Right atrium auricular region (tissue), 2 donors: ENCODE data around the gene SUSD4. TPM values are rescaled to one million over a fixed set of nuclear protein-coding genes. Genes with fewer than 3 reads are reported as not detected.

Experiments
- DNase-seq: peaks from one replicate; pipeline ENCODE4 v3.0.0-alpha.2; 2019; ENCODE audit warnings: low spot score
- H3K27ac ChIP-seq, 2 donors: fragments of 200-600 bp; sonication (generic); 1 replicate in 1 of 2; 2 replicates in 1 of 2; pipeline ENCODE4 v1.5.1; 2016 to 2019
- H3K27me3 ChIP-seq, 2 donors: fragments of 200-600 bp; sonication (generic); one replicate each; pipeline versions ENCODE4 v1.5.1 to v1.6.0; 2017 to 2019
- H3K36me3 ChIP-seq: fragments of 200-600 bp; sonication (generic); one replicate; pipeline ENCODE4 v1.5.1; 2016
- H3K4me1 ChIP-seq, 2 donors: fragments of 200-600 bp; sonication (generic); one replicate each; pipeline versions ENCODE4 v1.5.1 to v1.6.0; 2017 to 2019
- H3K4me3 ChIP-seq, 2 donors: fragments of 200-600 bp; sonication (generic); 1 replicate in 1 of 2; 2 replicates in 1 of 2; pipeline ENCODE4 v1.5.1; 2017 to 2019; ENCODE audit warnings: mild to moderate bottlenecking in 1 of 2, moderate library complexity in 1 of 2
- H3K9me3 ChIP-seq, 2 donors: fragments of 200-600 bp; sonication (generic); one replicate each; pipeline ENCODE4 v1.5.1; 2019
- total RNA-seq, 2 donors: library from RNA; depleted of rRNA; stranded (reverse); fragments of >200 nt; gene quantifications; one replicate each; pipeline ENCODE4 v1.1.0, GENCODE V29; 2016
- TF ChIP-seq, protein P1 (sequence below), 2 donors: fragments of 200-600 bp; sonication (generic); IDR thresholded peaks; one replicate each; pipeline ENCODE4 v1.5.1; 2019; ENCODE audit warnings: antibody characterized with exemption in 2 of 2

Gene SUSD4
- total RNA-seq, 2 donors from 2014 or later = 8.9 to 17.7 TPM

DNA sequence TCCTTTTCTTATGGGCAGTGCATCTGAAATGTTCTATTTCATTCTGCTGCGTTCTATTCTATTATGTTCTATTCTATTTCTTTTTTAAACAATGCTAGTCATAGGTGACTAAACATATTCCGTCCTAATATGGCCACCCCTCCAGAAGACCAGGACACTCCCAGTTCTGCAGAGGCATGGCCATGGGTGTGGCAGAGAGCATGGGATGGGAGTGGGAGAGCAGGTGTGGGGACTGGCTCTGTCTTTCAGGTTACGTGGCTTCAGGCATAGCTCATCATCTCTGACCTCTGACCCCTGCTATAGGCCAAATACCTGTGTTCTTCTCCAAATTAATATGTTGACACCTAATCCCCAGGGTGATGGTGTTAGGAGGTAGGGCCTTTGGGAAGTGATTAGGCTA is 187.5 kb downstream of the SUSD4 start:
- no peaks in the 10 kb centered on the region for H3K36me3 ChIP-seq
- TF ChIP-seq, protein P1, sequence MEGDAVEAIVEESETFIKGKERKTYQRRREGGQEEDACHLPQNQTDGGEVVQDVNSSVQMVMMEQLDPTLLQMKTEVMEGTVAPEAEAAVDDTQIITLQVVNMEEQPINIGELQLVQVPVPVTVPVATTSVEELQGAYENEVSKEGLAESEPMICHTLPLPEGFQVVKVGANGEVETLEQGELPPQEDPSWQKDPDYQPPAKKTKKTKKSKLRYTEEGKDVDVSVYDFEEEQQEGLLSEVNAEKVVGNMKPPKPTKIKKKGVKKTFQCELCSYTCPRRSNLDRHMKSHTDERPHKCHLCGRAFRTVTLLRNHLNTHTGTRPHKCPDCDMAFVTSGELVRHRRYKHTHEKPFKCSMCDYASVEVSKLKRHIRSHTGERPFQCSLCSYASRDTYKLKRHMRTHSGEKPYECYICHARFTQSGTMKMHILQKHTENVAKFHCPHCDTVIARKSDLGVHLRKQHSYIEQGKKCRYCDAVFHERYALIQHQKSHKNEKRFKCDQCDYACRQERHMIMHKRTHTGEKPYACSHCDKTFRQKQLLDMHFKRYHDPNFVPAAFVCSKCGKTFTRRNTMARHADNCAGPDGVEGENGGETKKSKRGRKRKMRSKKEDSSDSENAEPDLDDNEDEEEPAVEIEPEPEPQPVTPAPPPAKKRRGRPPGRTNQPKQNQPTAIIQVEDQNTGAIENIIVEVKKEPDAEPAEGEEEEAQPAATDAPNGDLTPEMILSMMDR (IDR thresholded peaks at IDR 0.05) = no peak
- H3K4me3 ChIP-seq = no peak overlapping the region
- no peaks in the 10 kb centered on the region for H3K9me3 ChIP-seq
- DNase-seq = no peak
- H3K27ac ChIP-seq = no peak overlapping the region
- peaks cover 0 to 3% of the 10 kb centered on the region in 2 donors for H3K4me1 ChIP-seq
- H3K27me3 ChIP-seq = no peaks in the 10 kb centered on the region

DNA sequence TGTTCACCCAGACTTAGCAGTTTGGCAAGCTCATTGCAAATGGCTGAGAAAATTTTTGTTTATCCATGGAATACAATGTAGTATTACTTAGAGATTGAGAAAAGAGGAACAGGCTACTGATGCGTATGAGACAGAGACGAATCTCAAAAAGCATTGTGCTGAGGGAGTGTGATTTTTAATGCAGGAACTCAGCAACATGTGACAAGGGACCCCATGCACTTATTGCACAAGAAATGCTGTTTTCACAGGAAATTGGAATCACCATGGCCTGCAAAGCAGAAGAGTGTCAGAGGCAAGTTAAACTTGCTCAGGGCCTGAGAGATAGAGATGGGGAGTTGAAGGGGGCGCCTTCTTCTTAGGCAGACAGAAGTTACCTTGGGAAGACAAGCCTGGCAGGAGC is 188.3 kb downstream of the SUSD4 start:
- no peaks in the 10 kb centered on the region for H3K36me3 ChIP-seq
- no peak for DNase-seq
- H3K4me3 ChIP-seq = no peak overlapping the region
- no peaks in the 10 kb centered on the region for H3K4me1 ChIP-seq
- H3K27me3 ChIP-seq = no peaks in the 10 kb centered on the region
- no peaks in the 10 kb centered on the region for H3K9me3 ChIP-seq
- TF ChIP-seq, protein P1 (IDR thresholded peaks at IDR 0.05) = no peak
- H3K27ac ChIP-seq = no peak overlapping the region

DNA sequence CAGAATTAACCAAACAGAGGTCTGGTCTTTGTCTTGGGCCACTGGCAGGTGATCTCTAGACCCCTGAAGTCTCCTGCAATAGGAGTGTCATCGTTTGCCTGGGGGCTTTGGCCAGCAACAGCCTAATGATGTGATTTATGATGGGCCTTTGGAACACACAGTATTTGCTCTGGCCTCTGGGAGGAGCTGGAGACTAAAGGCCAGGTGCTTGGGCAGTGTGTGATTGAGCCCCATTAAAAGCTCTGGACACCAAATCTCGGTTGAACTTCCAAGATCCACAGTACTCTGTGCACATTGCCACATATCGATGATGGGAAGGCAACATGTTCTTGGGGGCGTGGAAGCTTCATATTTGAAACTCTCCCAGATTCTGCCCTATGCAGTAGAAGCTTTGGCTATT is 188.9 kb downstream of the SUSD4 start:
- Histone ChIP-seq H3K36me3 (no peaks in the 10 kb centered on the region), H3K4me3 (no peak overlapping the region), H3K27ac (no peak overlapping the region), H3K27me3 (no peaks in the 10 kb centered on the region), H3K4me1 (no peaks in the 10 kb centered on the region), H3K9me3 (no peaks in the 10 kb centered on the region)
- TF ChIP-seq, protein P1 (IDR thresholded peaks at IDR 0.05) = peak in 1 of 2 donors; percentile 63
- DNase-seq = no peak

Other genes with a start within 250 kb of the SUSD4 start
- 1 to 10 TPM; 1.0 to 3.6 TPM for gene TLR5, start 220.9 kb downstream of the SUSD4 start, total RNA-seq
- gene CCDC185, start 29.2 kb upstream of the SUSD4 start, total RNA-seq = not detected